Retinal pigment epithelial cell (primary cell): ENCODE results near the gene SEMA4F.
"Not testable (repeated sequence)": the region's sequence is repeated elsewhere in the genome, so short reads cannot be mapped to it uniquely, and the experiment has no call there.

Source experiments
- DNase-seq: peaks from one replicate; pipeline ENCODE4 v3.0.0-alpha.2; 2010; ENCODE audit warnings: low read depth
- H3K4me3 ChIP-seq: 2 replicates; pipeline ENCODE4 v1.5.1; 2011; ENCODE audit warnings: mild to moderate bottlenecking, low read length, control low read depth, moderate library complexity
- CTCF ChIP-seq: conservative IDR thresholded peaks from 2 replicates; pipeline ENCODE4 v1.5.1; 2011; ENCODE audit warnings: low read depth, low read length, control low read depth, inconsistent platforms

Gene SEMA4F

DNA sequence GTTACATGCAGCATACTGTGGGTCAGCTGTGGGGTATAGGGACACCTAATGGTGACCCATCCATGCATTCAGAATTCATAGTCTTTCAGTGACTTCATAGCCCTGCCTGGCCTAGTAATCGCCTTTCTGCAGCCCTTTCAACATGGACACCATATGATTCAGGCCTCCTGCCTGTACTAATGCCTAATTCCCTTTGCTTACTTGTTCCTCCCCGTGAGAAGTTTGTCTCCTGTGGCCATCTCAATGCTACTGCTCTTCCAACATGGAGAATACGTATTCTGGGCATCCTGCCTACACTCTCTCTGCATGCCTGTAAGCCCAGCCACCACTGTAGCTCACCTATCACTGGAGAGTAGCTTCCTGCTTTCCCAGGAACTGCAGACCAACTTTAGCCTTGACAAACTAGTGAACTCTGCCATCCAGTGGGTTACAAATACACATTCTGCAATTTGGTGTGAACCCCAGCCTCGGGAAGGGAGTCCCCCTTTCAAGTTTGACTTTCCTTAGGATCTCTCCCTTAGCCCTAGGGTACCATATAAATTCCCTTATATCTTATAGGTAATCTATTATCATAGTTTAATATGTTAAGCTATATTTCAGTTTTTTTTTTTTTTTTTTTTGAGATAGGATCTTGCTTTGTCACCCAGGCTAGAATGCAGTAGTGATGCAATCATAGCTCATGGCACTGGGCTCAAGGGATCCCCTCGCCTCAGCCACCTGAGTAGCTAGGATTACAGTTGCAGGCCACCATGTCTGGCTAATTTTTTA lies 28.2 kb upstream of the SEMA4F start:
- TF ChIP-seq CTCF: no peak
- no peak for DNase-seq
- H3K4me3 ChIP-seq: no peak overlapping the region

DNA sequence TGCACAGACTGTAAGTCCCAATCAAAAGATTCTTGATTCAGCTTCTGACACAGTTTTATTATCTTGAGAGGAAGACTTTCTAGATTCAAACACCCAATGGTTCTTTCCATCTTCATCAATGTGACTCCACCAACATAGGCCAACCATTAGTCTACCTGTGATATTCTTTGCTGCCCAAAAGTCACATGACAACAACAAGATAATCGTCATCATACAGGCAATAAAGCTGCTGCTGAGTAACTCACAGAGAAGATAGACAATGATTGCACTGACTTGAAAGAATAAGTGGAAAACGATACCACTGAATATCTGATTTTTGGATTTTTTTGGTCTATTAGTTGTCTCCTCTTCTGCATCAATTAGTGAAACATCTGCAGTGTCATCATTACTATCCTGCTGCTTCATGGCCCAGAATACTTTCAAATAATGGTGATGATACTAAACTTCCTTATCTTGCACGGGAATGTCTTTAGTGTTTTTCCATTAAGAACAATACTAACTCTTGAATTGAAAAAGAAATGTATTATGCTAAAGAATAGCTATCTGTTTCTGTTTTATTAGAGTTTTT lies 25.4 kb upstream of the SEMA4F start:
- no peak for TF ChIP-seq CTCF
- no peak overlapping the region for H3K4me3 ChIP-seq

GRCh38 chr2:74630454-74630853 lies 23.6 kb upstream of the SEMA4F start:
- DNase-seq, H3K4me3 ChIP-seq: not testable (repeated sequence)

More for the DNA sequence above, 25.4 kb upstream of the SEMA4F start:
- DNase-seq: no peak

GRCh38 chr2:74632209-74632938 lies 21.7 kb upstream of the SEMA4F start:
- peak; percentile 50 for DNase-seq
- TF ChIP-seq CTCF: peak; percentile 43
- H3K4me3 ChIP-seq: no peak overlapping the region

GRCh38 chr2:74632939-74633312 lies 21.1 kb upstream of the SEMA4F start:
- no peak overlapping the region for H3K4me3 ChIP-seq
- TF ChIP-seq CTCF: no peak
- DNase-seq: no peak

- no peak for DNase-seq
- no peak for TF ChIP-seq CTCF
- no peak overlapping the region for H3K4me3 ChIP-seq
Measured at GRCh38 chr2:74639550-74639949, 14.5 kb upstream of the SEMA4F start.

GRCh38 chr2:74645344-74645743 lies 8.7 kb upstream of the SEMA4F start:
- H3K4me3 ChIP-seq: no peak overlapping the region
- TF ChIP-seq CTCF: no peak
- DNase-seq: no peak
